GM06990 (cell line): Measurements from ENCODE around the gene TENT4B.

Experiments used
- DNase-seq: peaks from one replicate; pipeline ENCODE4 v3.0.0-alpha.2; 2011; ENCODE audit not compliant: insufficient read length; ENCODE audit errors: extremely low read depth
- H3K27me3 ChIP-seq: replicated peaks from 2 replicates; pipeline ENCODE4 v1.6.0; 2011; ENCODE audit warnings: low read length; ENCODE audit not compliant: control insufficient read depth, insufficient read depth
- H3K36me3 ChIP-seq: 2 replicates; pipeline ENCODE4 v1.5.1; 2011; ENCODE audit warnings: low read length; ENCODE audit not compliant: control insufficient read depth, insufficient read depth
- H3K4me3 ChIP-seq: replicated peaks from 2 replicates; pipeline ENCODE4 v1.5.1; 2011; ENCODE audit warnings: low read depth, mild to moderate bottlenecking, control low read depth, low read length
- TF ChIP-seq, protein P1 (sequence below): IDR thresholded peaks from 2 replicates; pipeline ENCODE4 v1.5.1; 2011; ENCODE audit warnings: low read length, control low read depth, mild to moderate bottlenecking, inconsistent platforms; ENCODE audit not compliant: insufficient read depth, poor library complexity, severe bottlenecking

Gene TENT4B

DNA sequence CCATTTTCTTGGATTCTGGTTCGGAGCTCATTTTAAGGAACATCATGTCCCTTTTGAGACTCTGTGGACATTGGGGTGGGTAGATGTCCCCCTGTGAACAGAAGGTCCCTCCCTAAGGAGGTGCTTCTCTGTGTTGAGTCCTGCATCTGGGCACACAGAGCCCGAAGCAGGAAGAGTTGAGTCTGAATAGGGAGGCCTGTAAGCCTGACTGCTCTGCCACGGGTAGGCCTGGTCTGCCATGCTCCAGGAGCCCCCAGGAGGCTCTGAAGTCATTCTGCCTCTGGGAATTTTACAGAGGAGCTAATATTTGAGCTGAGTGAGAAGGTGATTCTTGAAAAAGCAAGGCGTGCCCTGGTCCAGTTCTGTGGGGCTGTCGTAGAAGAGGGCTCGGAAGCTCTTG, 50.6 kb downstream of the TENT4B start:
- no peaks in the 10 kb centered on the region for H3K36me3 ChIP-seq
- TF ChIP-seq, protein P1, sequence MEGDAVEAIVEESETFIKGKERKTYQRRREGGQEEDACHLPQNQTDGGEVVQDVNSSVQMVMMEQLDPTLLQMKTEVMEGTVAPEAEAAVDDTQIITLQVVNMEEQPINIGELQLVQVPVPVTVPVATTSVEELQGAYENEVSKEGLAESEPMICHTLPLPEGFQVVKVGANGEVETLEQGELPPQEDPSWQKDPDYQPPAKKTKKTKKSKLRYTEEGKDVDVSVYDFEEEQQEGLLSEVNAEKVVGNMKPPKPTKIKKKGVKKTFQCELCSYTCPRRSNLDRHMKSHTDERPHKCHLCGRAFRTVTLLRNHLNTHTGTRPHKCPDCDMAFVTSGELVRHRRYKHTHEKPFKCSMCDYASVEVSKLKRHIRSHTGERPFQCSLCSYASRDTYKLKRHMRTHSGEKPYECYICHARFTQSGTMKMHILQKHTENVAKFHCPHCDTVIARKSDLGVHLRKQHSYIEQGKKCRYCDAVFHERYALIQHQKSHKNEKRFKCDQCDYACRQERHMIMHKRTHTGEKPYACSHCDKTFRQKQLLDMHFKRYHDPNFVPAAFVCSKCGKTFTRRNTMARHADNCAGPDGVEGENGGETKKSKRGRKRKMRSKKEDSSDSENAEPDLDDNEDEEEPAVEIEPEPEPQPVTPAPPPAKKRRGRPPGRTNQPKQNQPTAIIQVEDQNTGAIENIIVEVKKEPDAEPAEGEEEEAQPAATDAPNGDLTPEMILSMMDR = no peak
- no peak for DNase-seq
- H3K27me3 ChIP-seq = no peaks in the 10 kb centered on the region
- no peak overlapping the region for H3K4me3 ChIP-seq

DNA sequence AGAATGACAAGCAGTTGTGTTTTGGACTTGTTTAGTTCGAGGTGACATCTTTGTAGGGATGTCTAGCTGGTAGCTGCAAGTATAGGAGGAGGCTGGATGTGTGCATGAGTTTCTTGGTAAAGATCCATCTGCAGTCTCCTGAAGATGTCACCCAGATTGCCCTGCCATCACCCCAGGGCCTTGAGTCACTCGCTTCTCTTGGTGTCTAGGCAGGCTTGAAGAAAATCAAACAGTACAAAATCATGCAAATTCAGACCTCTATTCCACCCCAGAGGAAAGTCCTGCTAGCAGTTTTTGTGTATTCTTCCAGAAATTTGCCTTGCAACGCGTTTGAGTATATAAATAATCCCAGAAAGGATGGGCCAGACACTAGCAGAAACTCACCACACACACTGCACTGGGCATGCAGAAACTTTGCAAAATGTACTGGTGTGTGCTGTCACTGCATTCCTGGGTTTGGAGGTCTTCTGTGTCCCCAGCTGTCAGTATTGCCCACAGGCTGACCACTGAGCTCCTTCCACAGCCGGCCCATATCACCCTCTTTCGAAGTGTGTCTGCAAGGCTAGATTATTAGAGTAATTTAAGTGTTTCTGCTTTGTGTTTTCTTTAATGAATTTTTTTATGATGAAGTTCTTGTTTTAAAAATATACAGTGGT, 51.5 kb downstream of the TENT4B start:
- H3K27me3 ChIP-seq = no peaks in the 10 kb centered on the region
- no peaks in the 10 kb centered on the region for H3K36me3 ChIP-seq
- no peak overlapping the region for H3K4me3 ChIP-seq
- TF ChIP-seq, protein P1 = no peak
- DNase-seq = no peak

DNA sequence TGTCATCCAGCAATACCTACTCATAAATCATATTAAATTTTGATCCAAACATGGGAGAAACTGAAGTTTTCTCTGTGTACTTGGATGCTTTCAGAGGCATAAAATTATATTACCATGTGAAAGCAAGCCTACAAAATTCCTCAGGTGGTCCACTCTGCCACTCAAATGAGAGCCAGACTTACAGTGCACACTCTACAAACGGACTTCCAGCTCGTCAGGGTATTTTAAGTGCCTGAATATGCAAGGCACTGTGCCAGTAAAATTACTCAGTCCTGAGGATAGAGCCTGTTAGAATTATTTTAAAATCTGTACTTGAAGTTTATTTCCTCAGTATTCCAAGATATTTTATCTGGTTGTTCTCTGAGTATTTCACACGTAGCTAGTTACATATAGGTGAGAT, 54.5 kb downstream of the TENT4B start:
- H3K36me3 ChIP-seq = no peaks in the 10 kb centered on the region
- TF ChIP-seq, protein P1 = no peak
- H3K27me3 ChIP-seq = no peaks in the 10 kb centered on the region
- H3K4me3 ChIP-seq = no peak overlapping the region
- DNase-seq = no peak

DNA sequence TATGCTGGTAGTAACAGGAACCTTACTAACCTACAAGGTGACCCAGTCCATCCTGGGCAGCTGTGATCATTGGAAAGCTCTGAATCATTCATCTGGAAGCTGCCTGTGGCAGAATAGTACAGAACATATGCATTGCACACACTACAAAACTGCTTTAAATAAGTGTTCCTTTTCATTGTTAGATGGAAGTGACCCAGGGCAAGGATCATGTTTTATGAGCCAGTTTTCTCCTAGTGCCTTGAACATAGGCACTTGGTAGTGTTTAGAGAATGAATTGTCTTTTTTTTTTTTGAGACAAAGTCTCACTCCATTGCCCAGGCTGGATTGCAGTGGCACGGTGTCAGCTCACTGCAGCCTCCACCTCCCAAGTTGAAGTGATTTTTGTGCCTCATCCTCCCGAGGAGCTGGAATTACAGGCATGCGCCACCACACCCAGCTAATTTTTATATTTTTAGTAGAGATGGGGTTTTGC, 55.4 kb downstream of the TENT4B start:
- H3K36me3 ChIP-seq = no peaks in the 10 kb centered on the region; the same call in 1 of the 2 replicates
- DNase-seq = no peak
- no peak overlapping the region for H3K4me3 ChIP-seq
- H3K27me3 ChIP-seq = no peaks in the 10 kb centered on the region
- TF ChIP-seq, protein P1 = no peak

DNA sequence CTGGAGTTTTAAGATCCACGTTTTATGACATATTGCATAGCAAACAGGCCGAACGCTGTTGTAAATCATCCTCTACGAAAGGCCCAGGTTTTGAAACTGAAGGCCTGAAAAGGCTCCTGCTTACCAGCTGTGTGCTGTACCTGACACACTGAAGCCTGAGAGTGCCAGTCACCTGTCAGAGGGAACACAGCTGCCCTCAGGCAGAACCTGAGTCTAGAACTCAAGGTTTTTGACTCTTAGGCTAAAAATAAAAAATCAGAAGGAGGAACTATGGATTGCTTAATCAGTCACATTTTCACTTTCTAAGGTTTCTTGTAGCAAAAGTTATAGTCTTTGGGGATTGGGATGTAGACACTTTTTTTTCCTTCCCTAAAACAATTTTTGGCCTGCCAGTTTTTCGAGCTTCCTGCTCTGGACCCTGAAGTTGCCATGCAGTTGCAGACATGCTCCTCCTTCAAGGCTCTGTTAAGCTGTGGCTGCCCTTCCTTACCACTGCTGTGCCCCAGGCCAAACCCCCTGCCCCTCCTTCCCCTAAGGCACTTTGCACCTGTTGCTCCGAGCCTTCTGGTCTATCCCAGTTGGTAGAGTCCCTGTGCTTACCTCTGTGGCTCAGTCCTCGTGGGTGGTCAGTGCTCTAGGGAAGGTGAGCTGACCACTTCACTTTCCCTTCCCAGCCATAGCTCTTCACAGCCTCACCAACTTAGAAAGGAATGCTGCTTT, 56.6 kb downstream of the TENT4B start:
- Histone ChIP-seq H3K27me3 (no peaks in the 10 kb centered on the region), H3K36me3 (no peaks in the 10 kb centered on the region; the same call in 1 of the 2 replicates), H3K4me3 (no peak overlapping the region)
- no peak for DNase-seq
- TF ChIP-seq, protein P1 = no peak
